Measurements from ENCODE around the gene RBFA. TPM values are rescaled to one million over a fixed set of nuclear protein-coding genes. Genes with fewer than 3 reads are reported as not detected.
"Not testable (repeated sequence)": the region's sequence is repeated elsewhere in the genome, so short reads cannot be mapped to it uniquely, and the experiment has no call there.

Gene RBFA
- 8.7 and 19.9 TPM in 2 replicates for total RNA-seq (2014; rRNA removed; shearing (Covaris generic); ENCODE audit: low replicate concordance)

GRCh38 chr18:80034068-80034851 is at the start of gene RBFA:
TSS of gene RBFA (plus strand) at chr18:80034434. CDS start at chr18:80034496, 62 bp downstream.
- DNase-seq (ENCODE audit: low read depth): peak; percentile 78
- in situ Hi-C loops (cut with HindIII; ENCODE audit: low pct_unique_long_range_greater_than_20kb, low sequenced_read_pairs): no loop called here

GRCh38 chr18:79985172-79985571 is 49.1 kb upstream of the RBFA start:
- no peak for DNase-seq (ENCODE audit: low read depth)
- in situ Hi-C loops (cut with HindIII; ENCODE audit: low pct_unique_long_range_greater_than_20kb, low sequenced_read_pairs): no loop called here

- DNase-seq (ENCODE audit: low read depth): no peak
- in situ Hi-C loops (cut with HindIII; ENCODE audit: low pct_unique_long_range_greater_than_20kb, low sequenced_read_pairs): no loop called here
These were observed 47.5 kb upstream of the RBFA start for GRCh38 chr18:79986726-79987125.

- no peak for DNase-seq (ENCODE audit: low read depth)
- in situ Hi-C loops (cut with HindIII; ENCODE audit: low pct_unique_long_range_greater_than_20kb, low sequenced_read_pairs): no loop called here
These were observed 46.7 kb upstream of the RBFA start for GRCh38 chr18:79987566-79987965.

GRCh38 chr18:79988071-79988450 is 46.2 kb upstream of the RBFA start:
- peak; percentile 52 for DNase-seq (ENCODE audit: low read depth)
- in situ Hi-C loops (cut with HindIII; ENCODE audit: low pct_unique_long_range_greater_than_20kb, low sequenced_read_pairs): no loop called here

- DNase-seq (ENCODE audit: low read depth): peak; percentile 62
- in situ Hi-C loops (cut with HindIII; ENCODE audit: low pct_unique_long_range_greater_than_20kb, low sequenced_read_pairs): no loop called here
These were observed 45.6 kb upstream of the RBFA start, which contains the start of gene TXNL4A for GRCh38 chr18:79988451-79989194. TSS of gene TXNL4A (minus strand) at chr18:79988563. CDS start at chr18:79988392, 171 bp downstream.

GRCh38 chr18:79989195-79989497 is 45.1 kb upstream of the RBFA start:
- DNase-seq (ENCODE audit: low read depth): no peak
- in situ Hi-C loops (cut with HindIII; ENCODE audit: low pct_unique_long_range_greater_than_20kb, low sequenced_read_pairs): no loop called here

GRCh38 chr18:79991494-79991893 is 42.7 kb upstream of the RBFA start:
- no peak for DNase-seq (ENCODE audit: low read depth)
- in situ Hi-C loops (cut with HindIII; ENCODE audit: low pct_unique_long_range_greater_than_20kb, low sequenced_read_pairs): no loop called here

- DNase-seq (ENCODE audit: low read depth); in situ Hi-C loops (cut with HindIII; ENCODE audit: low pct_unique_long_range_greater_than_20kb, low sequenced_read_pairs): not testable (repeated sequence)
These were observed 34.5 kb upstream of the RBFA start for GRCh38 chr18:79999701-80000100.

GRCh38 chr18:80000877-80001276 is 33.4 kb upstream of the RBFA start:
- in situ Hi-C loops (cut with HindIII; ENCODE audit: low pct_unique_long_range_greater_than_20kb, low sequenced_read_pairs): no loop called here
- DNase-seq (ENCODE audit: low read depth): no peak

GRCh38 chr18:80002468-80002867 is 31.8 kb upstream of the RBFA start:
- in situ Hi-C loops (cut with HindIII; ENCODE audit: low pct_unique_long_range_greater_than_20kb, low sequenced_read_pairs): no loop called here
- no peak for DNase-seq (ENCODE audit: low read depth)

GRCh38 chr18:80004600-80005342 is 29.5 kb upstream of the RBFA start:
- no peak for DNase-seq (ENCODE audit: low read depth)

GRCh38 chr18:80006724-80007123 is 27.5 kb upstream of the RBFA start:
- no peak for DNase-seq (ENCODE audit: low read depth)
- in situ Hi-C loops (cut with HindIII; ENCODE audit: low pct_unique_long_range_greater_than_20kb, low sequenced_read_pairs): no loop called here

More at GRCh38 chr18:80004600-80005342, 29.5 kb upstream of the RBFA start:
- in situ Hi-C loops (cut with HindIII; ENCODE audit: low pct_unique_long_range_greater_than_20kb, low sequenced_read_pairs): no loop called here

GRCh38 chr18:80009661-80010550 is 24.3 kb upstream of the RBFA start:
- peak; percentile 66 for DNase-seq (ENCODE audit: low read depth)
- in situ Hi-C loops (cut with HindIII; ENCODE audit: low pct_unique_long_range_greater_than_20kb, low sequenced_read_pairs): no loop called here

- in situ Hi-C loops (cut with HindIII; ENCODE audit: low pct_unique_long_range_greater_than_20kb, low sequenced_read_pairs): no loop called here
- DNase-seq (ENCODE audit: low read depth): no peak
These were observed 23.7 kb upstream of the RBFA start for GRCh38 chr18:80010551-80010906.

GRCh38 chr18:80011496-80012137 is 22.6 kb upstream of the RBFA start:
- in situ Hi-C loops (cut with HindIII; ENCODE audit: low pct_unique_long_range_greater_than_20kb, low sequenced_read_pairs); DNase-seq (ENCODE audit: low read depth): not testable (repeated sequence)

GRCh38 chr18:80012714-80013113 is 21.5 kb upstream of the RBFA start:
- in situ Hi-C loops (cut with HindIII; ENCODE audit: low pct_unique_long_range_greater_than_20kb, low sequenced_read_pairs): no loop called here
- DNase-seq (ENCODE audit: low read depth): no peak

GRCh38 chr18:80022613-80023012 is 11.6 kb upstream of the RBFA start:
- in situ Hi-C loops (cut with HindIII; ENCODE audit: low pct_unique_long_range_greater_than_20kb, low sequenced_read_pairs): no loop called here
- DNase-seq (ENCODE audit: low read depth): peak; percentile 10
